GM19025 (cell line): ENCODE data around the gene PGA4.
"Not testable (repeated sequence)": the region's sequence is repeated elsewhere in the genome, so short reads cannot be mapped to it uniquely, and the experiment has no call there.

ENCODE experiments used
- ATAC-seq: cut with Tn5 transposase; IDR thresholded peaks from one replicate; pipeline ENCODE4 v1.9.1; 2021; ENCODE audit warnings: mild to moderate bottlenecking, low read depth, moderate library complexity; ENCODE audit not compliant: unreplicated experiment

The PGA4 gene

GRCh38 chr11:61203873-61204272 is 18.3 kb upstream of the PGA4 start:
- ATAC-seq, result not testable (repeated sequence)

- not testable (repeated sequence) for ATAC-seq
Measured at GRCh38 chr11:61204502-61205059, 17.6 kb upstream of the PGA4 start.

DNA sequence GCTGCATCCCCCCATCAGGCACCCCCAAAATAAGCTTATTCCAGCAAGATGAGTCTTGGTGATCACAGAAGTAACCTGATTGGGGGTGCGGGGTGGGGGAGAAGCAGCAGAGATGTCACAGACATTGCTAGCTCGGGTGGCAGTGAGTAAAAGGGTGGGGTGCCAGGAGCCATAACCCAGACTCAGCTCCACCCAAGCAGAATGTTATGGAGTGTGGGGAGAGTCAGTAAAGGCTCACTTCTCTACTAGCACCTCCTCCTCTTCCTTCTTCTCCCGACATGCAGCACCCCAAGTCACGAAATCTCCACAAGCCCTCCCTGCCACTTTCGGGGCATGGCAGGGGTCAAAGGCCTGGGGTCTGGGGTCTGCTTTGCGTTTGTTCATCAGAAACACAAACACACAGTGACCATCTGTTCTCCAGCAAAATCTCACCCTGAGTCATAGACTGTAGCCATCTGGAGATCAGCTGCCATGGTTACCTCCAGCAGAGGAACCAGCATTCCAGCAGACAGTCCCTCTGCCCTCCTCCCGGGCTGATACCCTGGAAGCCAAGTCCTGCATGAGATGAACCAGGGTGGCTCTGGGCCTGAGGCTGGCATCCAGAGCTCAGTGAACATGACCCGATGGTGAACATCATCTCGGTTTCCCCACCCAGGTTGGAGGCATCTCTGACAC is 14.4 kb upstream of the PGA4 start:
- ATAC-seq, result not testable (repeated sequence)

- not testable (repeated sequence) for ATAC-seq
Measured at GRCh38 chr11:61210629-61211028, 11.5 kb upstream of the PGA4 start.

DNA sequence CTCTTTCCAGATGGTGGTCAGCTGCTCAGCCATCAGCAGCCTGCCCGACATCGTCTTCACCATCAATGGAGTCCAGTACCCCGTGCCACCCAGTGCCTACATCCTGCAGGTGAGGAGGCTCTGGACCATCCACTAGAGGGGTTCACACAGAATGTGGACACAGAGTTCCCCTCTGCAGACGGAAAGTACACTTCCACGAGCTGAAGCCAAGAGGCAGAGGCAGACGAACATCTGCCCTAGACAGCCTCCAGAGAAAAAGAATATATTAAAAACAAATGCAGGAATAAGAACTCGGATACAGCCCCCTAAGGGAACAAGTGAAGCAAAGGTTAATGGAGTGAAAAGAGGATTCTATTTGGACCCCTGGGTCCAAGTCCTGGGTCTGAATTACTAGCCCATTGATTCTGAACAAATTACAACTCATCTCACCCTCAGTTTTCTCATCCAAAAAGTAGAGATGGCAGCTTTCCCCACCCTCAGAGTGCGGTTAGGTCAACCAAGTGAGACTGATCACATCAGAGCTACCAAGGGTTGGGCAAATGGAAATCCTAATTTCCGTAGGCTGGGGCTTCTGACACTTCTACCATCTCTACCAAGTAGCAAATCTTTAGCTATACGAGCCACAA is 10.7 kb upstream of the PGA4 start:
- not testable (repeated sequence) for ATAC-seq

DNA sequence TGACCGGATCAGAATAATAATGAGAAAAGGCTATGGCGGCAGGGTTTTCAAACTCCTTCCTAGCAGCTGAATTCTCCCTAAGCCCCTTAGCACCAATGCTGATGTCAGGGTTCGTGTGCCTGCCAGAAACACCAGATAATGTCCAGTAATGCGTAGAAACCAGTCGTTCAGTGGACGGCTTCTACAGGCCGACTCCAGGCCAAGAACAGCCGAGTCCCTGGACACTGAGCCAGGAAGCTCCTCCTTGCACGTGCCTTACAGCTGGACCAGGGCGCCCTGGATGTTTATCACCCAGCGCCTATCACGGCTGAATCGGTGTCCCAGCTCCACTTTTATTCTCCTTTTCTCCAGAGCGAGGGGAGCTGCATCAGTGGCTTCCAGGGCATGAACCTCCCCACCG is 9.9 kb upstream of the PGA4 start:
- ATAC-seq, result not testable (repeated sequence)

- not testable (repeated sequence) for ATAC-seq
Measured at GRCh38 chr11:61213711-61214324, 8.3 kb upstream of the PGA4 start.

GRCh38 chr11:61218306-61218705 is 3.8 kb upstream of the PGA4 start:
- ATAC-seq, result not testable (repeated sequence)

- ATAC-seq, result not testable (repeated sequence)
Measured at GRCh38 chr11:61219016-61219415, 3.1 kb upstream of the PGA4 start.

- not testable (repeated sequence) for ATAC-seq
Measured at GRCh38 chr11:61222692-61223091, 545 bp downstream of the PGA4 start.

DNA sequence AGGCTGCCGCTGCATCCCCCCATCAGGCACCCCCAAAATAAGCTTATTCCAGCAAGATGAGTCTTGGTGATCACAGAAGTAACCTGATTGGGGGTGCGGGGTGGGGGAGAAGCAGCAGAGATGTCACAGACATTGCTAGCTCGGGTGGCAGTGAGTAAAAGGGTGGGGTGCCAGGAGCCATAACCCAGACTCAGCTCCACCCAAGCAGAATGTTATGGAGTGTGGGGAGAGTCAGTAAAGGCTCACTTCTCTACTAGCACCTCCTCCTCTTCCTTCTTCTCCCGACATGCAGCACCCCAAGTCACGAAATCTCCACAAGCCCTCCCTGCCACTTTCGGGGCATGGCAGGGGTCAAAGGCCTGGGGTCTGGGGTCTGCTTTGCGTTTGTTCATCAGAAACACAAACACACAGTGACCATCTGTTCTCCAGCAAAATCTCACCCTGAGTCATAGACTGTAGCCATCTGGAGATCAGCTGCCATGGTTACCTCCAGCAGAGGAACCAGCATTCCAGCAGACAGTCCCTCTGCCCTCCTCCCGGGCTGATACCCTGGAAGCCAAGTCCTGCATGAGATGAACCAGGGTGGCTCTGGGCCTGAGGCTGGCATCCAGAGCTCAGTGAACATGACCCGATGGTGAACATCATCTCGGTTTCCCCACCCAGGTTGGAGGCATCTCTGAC is 4.5 kb downstream of the PGA4 start:
- not testable (repeated sequence) for ATAC-seq

DNA sequence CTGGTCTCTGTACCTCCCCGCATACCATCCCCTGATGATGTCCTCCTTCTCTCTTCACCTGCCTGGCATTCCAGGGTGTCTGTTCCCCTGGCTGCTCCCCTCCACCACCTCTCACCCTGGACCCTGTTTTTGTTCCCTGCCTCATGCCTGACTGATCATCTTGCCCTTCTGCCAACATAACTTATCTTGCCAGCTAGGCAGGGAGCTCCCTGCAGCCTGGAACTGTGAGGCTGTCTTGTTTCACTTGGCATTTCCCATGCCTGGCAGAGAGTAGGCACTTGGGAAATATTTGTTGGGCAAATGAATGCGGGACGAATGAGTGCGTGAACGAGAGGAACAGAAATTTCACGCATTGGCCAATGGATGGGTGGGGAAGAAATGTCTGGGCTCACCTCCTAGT is 7.3 kb downstream of the PGA4 start:
- not testable (repeated sequence) for ATAC-seq

GRCh38 chr11:61231033-61231432 is 8.9 kb downstream of the PGA4 start:
- not testable (repeated sequence) for ATAC-seq

DNA sequence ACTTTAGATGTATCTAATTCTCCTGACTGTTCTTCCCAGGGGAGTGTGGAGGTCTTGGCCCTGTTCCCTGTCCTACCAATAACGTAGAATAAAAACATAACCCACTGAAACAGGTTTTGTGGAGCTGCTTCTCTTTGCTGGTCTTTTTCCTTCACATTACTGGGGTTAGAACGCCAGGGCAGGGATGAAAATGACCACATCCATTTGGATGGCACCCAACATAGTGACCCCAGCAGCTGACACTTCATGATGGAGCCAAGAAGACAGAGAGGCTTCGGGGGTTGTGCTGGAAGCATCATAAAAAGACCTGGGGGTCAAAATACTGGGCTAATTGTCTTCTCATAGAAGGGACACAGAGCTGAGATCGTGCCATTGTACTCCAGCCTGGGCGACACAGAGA is 9.4 kb downstream of the PGA4 start:
- not testable (repeated sequence) for ATAC-seq

DNA sequence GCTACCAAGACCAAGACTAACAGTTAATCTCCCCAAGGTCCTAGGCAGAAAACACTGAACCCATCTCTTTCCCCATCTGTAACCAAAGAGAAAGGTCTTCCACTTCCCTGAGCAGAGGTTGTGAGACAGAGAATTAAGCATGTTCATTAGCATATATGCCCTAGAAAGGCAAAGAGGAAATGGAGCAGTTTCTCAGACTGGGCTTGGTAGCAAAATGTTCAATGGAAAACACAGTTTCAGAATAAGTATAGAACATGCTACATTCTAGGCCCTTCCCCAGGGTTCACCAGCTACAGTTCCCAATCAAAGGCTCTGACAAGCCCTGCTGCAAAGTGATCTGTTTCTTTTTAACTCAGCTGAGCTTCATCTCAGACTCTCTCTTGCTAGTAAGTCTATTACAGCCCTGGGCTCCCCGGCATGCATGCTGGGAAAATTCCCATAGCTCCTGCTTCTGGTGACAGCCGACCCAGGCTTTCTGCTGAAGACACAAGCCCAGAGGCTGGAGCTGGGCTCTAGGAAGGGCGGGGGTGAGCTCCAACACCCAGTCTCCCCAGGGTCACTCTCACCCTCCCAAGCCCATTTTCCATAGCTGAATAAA is 10.5 kb downstream of the PGA4 start:
- not testable (repeated sequence) for ATAC-seq

DNA sequence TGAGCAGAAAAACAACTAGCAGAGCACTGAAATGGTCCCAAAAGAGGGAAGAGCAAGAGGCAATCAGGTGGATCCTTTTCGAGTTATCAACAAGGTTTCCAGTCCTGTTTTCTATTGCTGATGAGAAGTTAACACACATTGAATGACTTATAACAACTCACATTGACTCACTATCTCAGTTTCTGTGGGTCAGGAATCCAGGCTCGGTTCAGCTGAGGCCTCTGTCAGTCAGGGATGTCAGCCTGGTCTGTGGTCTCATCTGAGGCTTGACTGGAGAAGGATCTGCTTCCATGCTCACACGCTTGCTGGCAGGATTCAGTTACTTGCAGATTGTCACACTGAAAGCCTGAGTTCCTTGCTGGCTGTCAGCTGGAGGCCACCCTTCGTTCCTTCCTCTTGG is 15.0 kb downstream of the PGA4 start:
- not testable (repeated sequence) for ATAC-seq

- not testable (repeated sequence) for ATAC-seq
Measured at GRCh38 chr11:61240288-61240687, 18.1 kb downstream of the PGA4 start.

DNA sequence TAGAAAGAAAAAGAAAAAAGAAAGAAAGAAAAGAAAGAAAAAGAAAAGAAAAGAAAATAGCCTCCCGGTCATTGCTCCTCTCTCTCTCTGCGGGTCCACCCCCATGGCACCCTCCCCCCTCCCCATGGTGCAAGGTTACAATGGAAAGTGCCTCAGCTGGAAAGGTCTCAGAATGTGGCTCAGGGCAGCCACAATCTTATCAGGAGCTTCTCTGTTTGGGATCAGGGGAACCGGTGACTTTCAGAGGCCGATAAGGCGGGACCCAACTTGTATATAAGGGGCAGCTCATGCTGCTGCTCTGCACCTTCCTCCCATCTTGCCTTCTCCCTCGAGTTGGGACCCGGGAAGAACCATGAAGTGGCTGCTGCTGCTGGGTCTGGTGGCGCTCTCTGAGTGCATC is 18.7 kb downstream of the PGA4 start, which contains the start of gene PGA5:
PGA5 (plus strand) TSS at position 301 of the 400 bp plus-strand sequence; CDS start at position 353, 52 bp downstream.
- not testable (repeated sequence) for ATAC-seq

GRCh38 chr11:61241526-61241925 is 19.4 kb downstream of the PGA4 start:
- not testable (repeated sequence) for ATAC-seq

GRCh38 chr11:61245284-61245964 is 23.3 kb downstream of the PGA4 start:
- ATAC-seq, result not testable (repeated sequence)
